Ishikawa (cell line): ENCODE results near the gene LETMD1.
A peak's percentile ranks its signal among the peaks of the same experiment; 100 is the strongest.

Experiments used
- CEBPB ChIP-seq: IDR thresholded peaks from 2 replicates; pipeline ENCODE4 v1.6.1; 2012
- EGR1 ChIP-seq: IDR thresholded peaks from 2 replicates; pipeline ENCODE4 v1.6.1; 2012
- FOXM1 ChIP-seq: IDR thresholded peaks from 2 replicates; pipeline ENCODE4 v1.6.1; 2012; ENCODE audit warnings: low read depth, borderline replicate concordance
- MAX ChIP-seq: IDR thresholded peaks from 2 replicates; pipeline ENCODE4 v1.6.1; 2012
- NFIC ChIP-seq: IDR thresholded peaks from 2 replicates; pipeline ENCODE4 v1.6.1; 2012
- RAD21 ChIP-seq: IDR thresholded peaks from 2 replicates; pipeline ENCODE4 v1.6.1; 2012; ENCODE audit warnings: low read depth
- TAF1 ChIP-seq: IDR thresholded peaks from 2 replicates; pipeline ENCODE4 v1.6.1; 2012; ENCODE audit warnings: low read depth, mild to moderate bottlenecking
- TCF12 ChIP-seq: IDR thresholded peaks from 2 replicates; pipeline ENCODE4 v1.6.1; 2012; ENCODE audit warnings: low read depth
- TEAD4 ChIP-seq: IDR thresholded peaks from 2 replicates; pipeline ENCODE4 v1.6.1; 2012
- USF1 ChIP-seq: IDR thresholded peaks from 2 replicates; pipeline ENCODE4 v1.6.1; 2012
- YY1 ChIP-seq: IDR thresholded peaks from 2 replicates; pipeline ENCODE4 v1.6.1; 2012; ENCODE audit warnings: low read depth
- TF ChIP-seq, protein P1 (sequence below): IDR thresholded peaks from 2 replicates; pipeline ENCODE4 v1.6.1; 2012; ENCODE audit warnings: low read depth, mild to moderate bottlenecking

DNA sequence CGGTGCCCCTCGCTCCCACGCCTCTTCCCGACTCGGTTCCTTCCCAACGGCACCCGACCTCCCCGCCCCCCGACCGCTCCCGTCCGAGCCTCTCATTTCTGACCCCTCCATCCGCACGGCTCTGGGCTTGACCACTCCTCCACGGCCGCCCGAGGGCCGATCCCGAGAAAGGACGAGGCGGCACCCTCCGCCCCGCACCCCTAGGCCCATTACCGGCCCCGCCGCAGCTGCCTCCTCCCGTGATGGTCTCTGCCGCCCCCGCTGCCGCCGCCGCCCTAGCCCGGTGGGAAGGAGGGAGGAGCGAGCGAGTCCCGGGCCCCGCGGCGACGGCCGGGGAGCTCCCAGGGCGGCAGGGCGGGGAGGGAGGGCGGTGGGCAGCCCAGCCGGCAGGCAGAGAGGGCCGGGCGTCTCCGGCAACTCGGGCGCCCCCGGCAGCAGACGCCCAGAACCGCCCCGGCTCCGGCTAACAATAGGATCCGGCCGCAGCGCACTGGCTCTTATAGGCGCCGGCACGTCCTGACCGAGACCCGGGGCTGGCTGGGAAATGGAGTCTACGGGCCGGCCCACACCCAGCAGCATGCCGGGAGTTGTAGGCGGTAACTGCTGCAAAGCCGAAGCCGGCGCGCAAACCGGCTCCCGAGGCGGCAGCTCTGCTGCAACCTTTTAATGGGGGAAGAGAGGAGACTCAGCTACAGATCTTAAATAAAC lies 35.2 kb downstream of the LETMD1 start, which contains the start of gene CSRNP2:
- TF ChIP-seq MAX (peak; percentile 84), TEAD4 (no peak; the same call in 1 of the 2 replicates), FOXM1 (no peak), TAF1 (peak; percentile 94), CEBPB (no peak), TCF12 (peak; percentile 29; the same call in 1 of the 2 replicates), YY1 (peak; percentile 68; the same call in 1 of the 2 replicates), NFIC (no peak), RAD21 (no peak), USF1 (no peak), EGR1 (peak; percentile 69)
- TF ChIP-seq, protein P1, sequence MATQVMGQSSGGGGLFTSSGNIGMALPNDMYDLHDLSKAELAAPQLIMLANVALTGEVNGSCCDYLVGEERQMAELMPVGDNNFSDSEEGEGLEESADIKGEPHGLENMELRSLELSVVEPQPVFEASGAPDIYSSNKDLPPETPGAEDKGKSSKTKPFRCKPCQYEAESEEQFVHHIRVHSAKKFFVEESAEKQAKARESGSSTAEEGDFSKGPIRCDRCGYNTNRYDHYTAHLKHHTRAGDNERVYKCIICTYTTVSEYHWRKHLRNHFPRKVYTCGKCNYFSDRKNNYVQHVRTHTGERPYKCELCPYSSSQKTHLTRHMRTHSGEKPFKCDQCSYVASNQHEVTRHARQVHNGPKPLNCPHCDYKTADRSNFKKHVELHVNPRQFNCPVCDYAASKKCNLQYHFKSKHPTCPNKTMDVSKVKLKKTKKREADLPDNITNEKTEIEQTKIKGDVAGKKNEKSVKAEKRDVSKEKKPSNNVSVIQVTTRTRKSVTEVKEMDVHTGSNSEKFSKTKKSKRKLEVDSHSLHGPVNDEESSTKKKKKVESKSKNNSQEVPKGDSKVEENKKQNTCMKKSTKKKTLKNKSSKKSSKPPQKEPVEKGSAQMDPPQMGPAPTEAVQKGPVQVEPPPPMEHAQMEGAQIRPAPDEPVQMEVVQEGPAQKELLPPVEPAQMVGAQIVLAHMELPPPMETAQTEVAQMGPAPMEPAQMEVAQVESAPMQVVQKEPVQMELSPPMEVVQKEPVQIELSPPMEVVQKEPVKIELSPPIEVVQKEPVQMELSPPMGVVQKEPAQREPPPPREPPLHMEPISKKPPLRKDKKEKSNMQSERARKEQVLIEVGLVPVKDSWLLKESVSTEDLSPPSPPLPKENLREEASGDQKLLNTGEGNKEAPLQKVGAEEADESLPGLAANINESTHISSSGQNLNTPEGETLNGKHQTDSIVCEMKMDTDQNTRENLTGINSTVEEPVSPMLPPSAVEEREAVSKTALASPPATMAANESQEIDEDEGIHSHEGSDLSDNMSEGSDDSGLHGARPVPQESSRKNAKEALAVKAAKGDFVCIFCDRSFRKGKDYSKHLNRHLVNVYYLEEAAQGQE: no peak
